OCI-LY1 (cell line): ENCODE data around the gene CIDEA.

Source experiments
- EZH2 ChIP-seq: fragments of 200-600 bp; sonication (generic), shearing (Covaris generic); IDR thresholded peaks from 2 replicates; pipeline ENCODE4 v1.8.0; 2017; ENCODE audit warnings: borderline replicate concordance, mixed run types, mild to moderate bottlenecking, antibody characterized with exemption, low read length, moderate library complexity, mixed read lengths
- TF ChIP-seq, protein P1 (sequence below): fragments of 200-600 bp; sonication (generic), shearing (Covaris generic); IDR thresholded peaks from 2 replicates; pipeline ENCODE4 v1.5.1; 2017; ENCODE audit warnings: mild to moderate bottlenecking, antibody characterized with exemption, low read length, moderate library complexity, mixed read lengths

DNA sequence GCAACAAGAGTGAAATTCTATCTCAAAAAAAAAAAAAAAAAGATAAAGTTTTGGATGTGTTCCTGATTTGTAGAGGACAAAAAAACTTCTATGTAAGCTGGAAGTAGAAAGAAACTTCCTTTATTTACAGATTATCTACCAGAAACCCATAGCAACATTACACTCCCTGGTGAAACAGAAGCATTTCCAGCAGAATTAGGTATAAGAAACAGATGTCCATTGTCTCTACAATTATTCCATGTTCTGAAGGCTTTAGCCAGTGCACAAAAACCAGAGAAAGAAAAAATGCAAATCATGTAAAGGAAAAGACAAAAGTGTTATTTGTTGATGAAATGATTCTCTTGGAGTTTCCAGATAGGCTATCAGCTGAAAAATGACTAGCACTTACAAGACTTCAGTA, 58.8 kb downstream of the CIDEA start:
- TF ChIP-seq, protein P1, sequence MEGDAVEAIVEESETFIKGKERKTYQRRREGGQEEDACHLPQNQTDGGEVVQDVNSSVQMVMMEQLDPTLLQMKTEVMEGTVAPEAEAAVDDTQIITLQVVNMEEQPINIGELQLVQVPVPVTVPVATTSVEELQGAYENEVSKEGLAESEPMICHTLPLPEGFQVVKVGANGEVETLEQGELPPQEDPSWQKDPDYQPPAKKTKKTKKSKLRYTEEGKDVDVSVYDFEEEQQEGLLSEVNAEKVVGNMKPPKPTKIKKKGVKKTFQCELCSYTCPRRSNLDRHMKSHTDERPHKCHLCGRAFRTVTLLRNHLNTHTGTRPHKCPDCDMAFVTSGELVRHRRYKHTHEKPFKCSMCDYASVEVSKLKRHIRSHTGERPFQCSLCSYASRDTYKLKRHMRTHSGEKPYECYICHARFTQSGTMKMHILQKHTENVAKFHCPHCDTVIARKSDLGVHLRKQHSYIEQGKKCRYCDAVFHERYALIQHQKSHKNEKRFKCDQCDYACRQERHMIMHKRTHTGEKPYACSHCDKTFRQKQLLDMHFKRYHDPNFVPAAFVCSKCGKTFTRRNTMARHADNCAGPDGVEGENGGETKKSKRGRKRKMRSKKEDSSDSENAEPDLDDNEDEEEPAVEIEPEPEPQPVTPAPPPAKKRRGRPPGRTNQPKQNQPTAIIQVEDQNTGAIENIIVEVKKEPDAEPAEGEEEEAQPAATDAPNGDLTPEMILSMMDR = no peak
- no peak for TF ChIP-seq EZH2
